GM12873 (cell line): ENCODE data around the gene SLC30A1.

Experiments used
- CTCF ChIP-seq: IDR thresholded peaks from 2 replicates; pipeline ENCODE4 v1.5.1; 2012; ENCODE audit warnings: low read depth, mild to moderate bottlenecking, moderate library complexity, low read length, control low read depth; ENCODE audit not compliant: insufficient read depth; ENCODE audit errors: missing control alignments

The SLC30A1 gene

GRCh38 chr1:211605603-211606331 is 26.8 kb upstream of the SLC30A1 start:
- no peak for TF ChIP-seq CTCF

GRCh38 chr1:211605034-211605433 is 26.1 kb upstream of the SLC30A1 start:
- no peak for TF ChIP-seq CTCF

GRCh38 chr1:211604548-211604947 is 25.6 kb upstream of the SLC30A1 start:
- no peak for TF ChIP-seq CTCF

GRCh38 chr1:211603713-211604112 is 24.8 kb upstream of the SLC30A1 start:
- no peak for TF ChIP-seq CTCF

- no peak for TF ChIP-seq CTCF
These were observed 24.3 kb upstream of the SLC30A1 start for GRCh38 chr1:211603191-211603701.

- TF ChIP-seq CTCF: no peak
These were observed 23.2 kb upstream of the SLC30A1 start for GRCh38 chr1:211601982-211602670.

GRCh38 chr1:211601159-211601558 is 22.2 kb upstream of the SLC30A1 start:
- no peak for TF ChIP-seq CTCF
